K562 (cell line): ENCODE data around the gene CTIF. TPM values are rescaled to one million over a fixed set of nuclear protein-coding genes. Genes with fewer than 3 reads are reported as not detected.

Experiments
- ATAC-seq: fragments of 200-7000 bp; cut with Tn5 transposase; 3 replicates; pipeline ENCODE4 v1.9.1; 2020; ENCODE audit warnings: moderate library complexity
- BruUV-seq: library from RNA; stranded (reverse); fragments of 400-500 nt; replicated peaks from 2 replicates; lab custom pipeline; 2021; lab: Mats Ljungman, UMichigan
- CTCF ChIA-PET: fragments of 300-600 bp; formaldehyde crosslinking; extraction: SDS; loops from one replicate; lab custom pipeline; 2021; ENCODE audit warnings: low intra/inter-chr PET ratio; lab: Yijun Ruan, JAX
- POLR2A ChIA-PET: fragments of 300-600, 350-650 bp; sonication (Branson Sonifier 250); formaldehyde crosslinking; extraction: SDS; loops from one replicate; lab custom pipeline; 2021; ENCODE audit warnings: antibody characterized with exemption, inconsistent platforms; lab: Yijun Ruan, JAX
- DNase-seq, 4 experiments: peaks; one replicate each; pipeline versions ENCODE4 v3.0.0 to v3.0.0-alpha.2; 2011 to 2018; ENCODE audit warnings: low spot score in 3 of 4, mixed read lengths in 3 of 4; ENCODE audit errors: extremely low read depth in 1 of 4
- FAIRE-seq: peaks from 2 replicates; lab custom pipeline; 2011; peaks lifted over from hg19 to GRCh38; lab: Jason Lieb, UNC
- H2AFZ ChIP-seq: 2 replicates; pipeline ENCODE4 v1.6.0; 2011; ENCODE audit warnings: low read depth, low read length, control low read depth, inconsistent platforms
- H3K27ac ChIP-seq: fragments of 200-600 bp; 3 replicates; pipeline ENCODE4 v1.8.0; 2011; ENCODE audit warnings: low read depth, mild to moderate bottlenecking, control low read depth, inconsistent platforms, low read length, moderate library complexity, mixed read lengths; ENCODE audit errors: extremely low read depth
- H3K27me3 ChIP-seq, 2 experiments: fragments of 300-600 bp in 1 of 2; 2 replicates in 1 of 2; 3 replicates in 1 of 2; pipeline versions ENCODE4 v1.6.0 to v1.8.0; 2011; ENCODE audit warnings: inconsistent platforms in 2 of 2, low read length in 2 of 2, mild to moderate bottlenecking in 1 of 2, mixed read lengths in 1 of 2, moderate library complexity in 1 of 2; ENCODE audit not compliant: control insufficient read depth in 2 of 2, insufficient read depth in 2 of 2
- H3K36me3 ChIP-seq: fragments of 300-600 bp; 3 replicates; pipeline ENCODE4 v1.8.0; 2011; ENCODE audit warnings: mild to moderate bottlenecking, low read length, inconsistent platforms; ENCODE audit not compliant: control insufficient read depth, insufficient read depth
- H3K4me1 ChIP-seq, 2 experiments: fragments of 200-600 bp in 1 of 2; replicated peaks in 1 of 2; 2 replicates in 1 of 2; 3 replicates in 1 of 2; pipeline versions ENCODE4 v1.5.1 to v1.8.0; 2011; ENCODE audit warnings: inconsistent platforms in 2 of 2, low read length in 2 of 2, mild to moderate bottlenecking in 1 of 2, mixed read lengths in 1 of 2, moderate library complexity in 1 of 2; ENCODE audit not compliant: control insufficient read depth in 2 of 2, insufficient read depth in 2 of 2
- H3K4me2 ChIP-seq: 2 replicates; pipeline ENCODE4 v1.6.1; 2011; ENCODE audit warnings: low read length, control low read depth, inconsistent platforms, mixed read lengths; ENCODE audit not compliant: insufficient read depth
- H3K4me3 ChIP-seq: fragments of 200-600 bp; sonication (generic), shearing (Covaris generic); 2 replicates; pipeline ENCODE4 v1.5.1; 2016; ENCODE audit warnings: control low read depth, inconsistent platforms
- H3K79me2 ChIP-seq: fragments of 200-600 bp; 3 replicates; pipeline ENCODE4 v1.8.0; 2011; ENCODE audit warnings: low read length, inconsistent platforms; ENCODE audit not compliant: control insufficient read depth, insufficient read depth
- H3K9ac ChIP-seq, 2 experiments: 2 replicates each; pipeline versions ENCODE4 v1.6.0 to v1.6.1; 2011; ENCODE audit warnings: low read depth in 2 of 2, low read length in 2 of 2, control low read depth in 1 of 2, inconsistent platforms in 1 of 2, mild to moderate bottlenecking in 1 of 2, mixed read lengths in 1 of 2; ENCODE audit not compliant: insufficient read depth in 1 of 2
- H3K9me1 ChIP-seq: one replicate; pipeline ENCODE4 v1.6.0; 2011; ENCODE audit warnings: inconsistent platforms, mild to moderate bottlenecking, low read length, moderate library complexity; ENCODE audit not compliant: control insufficient read depth, insufficient read depth
- H3K9me3 ChIP-seq: replicated peaks from 2 replicates; pipeline ENCODE4 v1.5.1; 2011; ENCODE audit warnings: low read depth, low read length, inconsistent platforms; ENCODE audit not compliant: control insufficient read depth, insufficient read depth
- H4K20me1 ChIP-seq: replicated peaks from 2 replicates; pipeline ENCODE4 v1.6.1; 2011; ENCODE audit warnings: low read length, inconsistent platforms, mixed read lengths; ENCODE audit not compliant: control insufficient read depth, insufficient read depth
- CUX1 ChIP-seq: fragments of 200-800 bp; sonication (Bioruptor generic); IDR thresholded peaks from 2 replicates; pipeline ENCODE4 v1.6.1; 2016; ENCODE audit warnings: missing genetic modification characterization, missing compliant biosample characterization
- FOXK2 ChIP-seq, 2 experiments: fragments of 450-650 bp; IDR thresholded peaks in 1 of 2; conservative IDR thresholded peaks in 1 of 2; 2 replicates each; pipeline ENCODE4 v1.6.1; 2016; ENCODE audit warnings: low read depth in 2 of 2, mild to moderate bottlenecking in 1 of 2
- KAT2B ChIP-seq: IDR thresholded peaks from one replicate; pipeline ENCODE4 v1.6.1; 2012; ENCODE audit warnings: low read depth, mild to moderate bottlenecking, control low read depth, inconsistent platforms, low read length, moderate library complexity
- NCOA4 ChIP-seq: fragments of 450-650 bp; IDR thresholded peaks from 2 replicates; pipeline ENCODE4 v1.6.1; 2018; ENCODE audit warnings: mild to moderate bottlenecking; ENCODE audit not compliant: partially characterized antibody
- NR1H2 ChIP-seq: sonication (generic); formaldehyde crosslinking; IDR thresholded peaks from 2 replicates; pipeline ENCODE4 v1.4.0; 2020; ENCODE audit warnings: mild to moderate bottlenecking, missing genetic modification reagents
- SNAPC5 ChIP-seq: fragments of 250-450 bp; sonication (Bioruptor Pico); IDR thresholded peaks from 2 replicates; pipeline ENCODE4 v1.8.0; 2021; ENCODE audit warnings: moderate library complexity, mild to moderate bottlenecking, inconsistent platforms
- TAF15 ChIP-seq: fragments of 200-400 bp; formaldehyde crosslinking; IDR thresholded peaks from 2 replicates; pipeline ENCODE4 v1.6.1; 2017; ENCODE audit warnings: mild to moderate bottlenecking, low read depth, low read length, moderate library complexity
- TGIF2 ChIP-seq: sonication (generic); formaldehyde crosslinking; IDR thresholded peaks from 2 replicates; pipeline ENCODE4 v1.8.1; 2022; ENCODE audit warnings: mild to moderate bottlenecking, missing genetic modification reagents, moderate library complexity
- ZBTB8A ChIP-seq: fragments of 450-650 bp; IDR thresholded peaks from 2 replicates; pipeline ENCODE4 v1.6.1; 2018; ENCODE audit warnings: mild to moderate bottlenecking, moderate library complexity; ENCODE audit not compliant: partially characterized antibody
- ZFP36 ChIP-seq: fragments of 150-350 bp; IDR thresholded peaks from 2 replicates; pipeline ENCODE4 v1.6.1; 2018; ENCODE audit warnings: low read length, low read depth; ENCODE audit not compliant: partially characterized antibody
- ZNF398 ChIP-seq: fragments of 250-450 bp; sonication (Bioruptor Pico); IDR thresholded peaks from 2 replicates; pipeline ENCODE4 v1.8.0; 2021; ENCODE audit warnings: moderate library complexity, mild to moderate bottlenecking, inconsistent platforms
- ZNF511 ChIP-seq: sonication (generic); formaldehyde crosslinking; IDR thresholded peaks from 2 replicates; pipeline ENCODE4 v1.8.0; 2022; ENCODE audit warnings: mild to moderate bottlenecking, missing genetic modification reagents
- in situ Hi-C: fragments of 300-500 bp; cut with MboI; formaldehyde crosslinking; loops from 4 replicates; pipeline ENCODE4 v1.15.0; 2018; ENCODE audit warnings: inconsistent platforms, mixed read lengths
- intact Hi-C: fragments of 100-400 bp; cut with micrococcal nuclease; formaldehyde crosslinking; loops from 2 replicates; pipeline ENCODE4 v1.14.2; 2022
- polyA plus RNA-seq, 8 experiments: library from polyadenylated mRNA; depleted of rRNA in 4 of 8; stranded (reverse) in 5 of 8; unstranded in 3 of 8; fragments of >200 nt; fragmentation: Nextera tagmentation in 2 of 8; fragmentation: Illumina TruSeq in 1 of 8; extraction: Ambion mirVana in 2 of 8; extraction: Trizol in 1 of 8; gene quantifications; 2 replicates each; pipeline versions ENCODE4 v1.2.1 to v1.2.3, GENCODE V29; 2011 to 2014; ENCODE audit warnings: inconsistent platforms in 1 of 8, missing spikeins in 1 of 8
- total RNA-seq, 7 experiments: library from RNA; depleted of rRNA in 6 of 7; stranded (reverse); fragments of >200 nt in 6 of 7; fragmentation: Illumina TruSeq in 2 of 7; extraction: Trizol in 2 of 7; gene quantifications; 2 replicates each; pipeline versions ENCODE4 v1.2.1 to v1.2.3, GENCODE V29; 2011 to 2021; ENCODE audit warnings: low replicate concordance in 1 of 7

CTIF gene
- total and polyA plus RNA-seq, 9 of the 15 experiments (the other 6 are each of a cell fraction or from before 2014, with no cell fraction given) = 0.17 to 11.5 (median 2.2) TPM

GRCh38 chr18:48554610-48555400 is 16.0 kb downstream of the CTIF start (continued):
- TF ChIP-seq ZNF398 (CRISPR knock-in tag) (no peak), NCOA4 (no peak), KAT2B (no peak), FOXK2 (conservative IDR thresholded peaks at IDR 0.05 in 1 of 2, IDR thresholded peaks at IDR 0.05 in 1 of 2; ENCODE audit: low read depth in 2 of 2) (no peak), TGIF2 (no peak), ZNF511 (CRISPR knock-in tag) (no peak), TAF15 (no peak)

GRCh38 chr18:48555465-48555995 is 16.7 kb downstream of the CTIF start:
- Histone ChIP-seq H3K9ac (no peak overlapping the region), H4K20me1 (no peaks in the 10 kb centered on the region), H3K9me3 (no peaks in the 10 kb centered on the region), H3K27me3 (no peaks in the 10 kb centered on the region), H3K36me3 (no peaks in the 10 kb centered on the region), H3K4me3 (no peak overlapping the region), H3K79me2 (no peaks in the 10 kb centered on the region), H3K4me2 (no peak overlapping the region), H3K4me1 (no peaks in the 10 kb centered on the region; a peak in 3 of 5 replicates), H3K27ac (no peak overlapping the region), H2AFZ (no peak overlapping the region), H3K9me1 (no peaks in the 10 kb centered on the region)
- intact Hi-C loops (no loop called here), in situ Hi-C loops (no loop called here)
- BruUV-seq = no TSS peak
- no peak for DNase-seq
- ChIA-PET CTCF (no interaction called here), POLR2A (interaction anchor here (0.7 to 2.1 kb wide), 3 partner anchors 9 to 12 kb away, joined by 3 to 7 read pairs (median 4); no protein-coding TSS in a partner anchor)
- FAIRE-seq = no peak
- no peak for ATAC-seq
- TF ChIP-seq ZBTB8A (no peak), CUX1 (CRISPR knock-in tag) (no peak), SNAPC5 (no peak), NR1H2 (CRISPR knock-in tag) (no peak), ZFP36 (no peak)
